ENCODE measurements around the gene TNFAIP3. TPM values are rescaled to one million over a fixed set of nuclear protein-coding genes. Genes with fewer than 3 reads are reported as not detected.

Gene TNFAIP3
- total RNA-seq, 2 donors from 2014 or later: 21.9 to 26.3 TPM

GRCh38 chr6:137906020-137906472 lies 39.0 kb downstream of the TNFAIP3 start:
- ATAC-seq (ENCODE audit: insufficient number of reproducible peaks, low FRiP score, low read depth) (no peak), DNase-seq (ENCODE audit: low spot score) (no peak)
- Histone ChIP-seq H3K27ac (no peak overlapping the region), H3K36me3 (no peaks in the 10 kb centered on the region), H3K9me3 (no peaks in the 10 kb centered on the region), H3K4me3 (no peak overlapping the region), H3K4me1 (ENCODE audit: control insufficient read depth in 1 of 2, low read depth in 2 of 2) (no peaks in the 10 kb centered on the region), H3K27me3 (replicated peaks; ENCODE audit: insufficient read depth) (no peaks in the 10 kb centered on the region)
- no peak for TF ChIP-seq CTCF (IDR thresholded peaks at IDR 0.05)

- Histone ChIP-seq H3K4me3 (no peak overlapping the region), H3K4me1 (ENCODE audit: control insufficient read depth in 1 of 2, low read depth in 2 of 2) (no peaks in the 10 kb centered on the region), H3K27ac (no peak overlapping the region), H3K27me3 (replicated peaks; ENCODE audit: insufficient read depth) (no peaks in the 10 kb centered on the region), H3K9me3 (no peaks in the 10 kb centered on the region), H3K36me3 (no peaks in the 10 kb centered on the region)
- ATAC-seq (ENCODE audit: insufficient number of reproducible peaks, low FRiP score, low read depth) (no peak), DNase-seq (ENCODE audit: low spot score) (no peak)
- no peak for TF ChIP-seq CTCF (IDR thresholded peaks at IDR 0.05)
These were observed 40.1 kb downstream of the TNFAIP3 start for GRCh38 chr6:137907170-137907569.

GRCh38 chr6:137909533-137909932 lies 42.5 kb downstream of the TNFAIP3 start:
- DNase-seq (ENCODE audit: low spot score) (no peak), ATAC-seq (ENCODE audit: insufficient number of reproducible peaks, low FRiP score, low read depth) (no peak)
- H3K4me1 ChIP-seq (ENCODE audit: control insufficient read depth in 1 of 2, low read depth in 2 of 2): no peaks in the 10 kb centered on the region
- H3K27me3 ChIP-seq (replicated peaks; ENCODE audit: insufficient read depth): no peaks in the 10 kb centered on the region
- H3K27ac ChIP-seq: no peak overlapping the region
- H3K36me3 ChIP-seq: no peaks in the 10 kb centered on the region
- H3K4me3 ChIP-seq: no peak overlapping the region
- H3K9me3 ChIP-seq: no peaks in the 10 kb centered on the region
- no peak for TF ChIP-seq CTCF (IDR thresholded peaks at IDR 0.05)

- Histone ChIP-seq H3K36me3 (no peaks in the 10 kb centered on the region), H3K4me3 (no peak overlapping the region), H3K27me3 (replicated peaks; ENCODE audit: insufficient read depth) (no peaks in the 10 kb centered on the region), H3K4me1 (ENCODE audit: control insufficient read depth in 1 of 2, low read depth in 2 of 2) (no peaks in the 10 kb centered on the region), H3K9me3 (no peaks in the 10 kb centered on the region), H3K27ac (no peak overlapping the region)
- ATAC-seq (ENCODE audit: insufficient number of reproducible peaks, low FRiP score, low read depth): no peak
- no peak for TF ChIP-seq CTCF (IDR thresholded peaks at IDR 0.05)
- DNase-seq (ENCODE audit: low spot score): no peak
These were observed 43.4 kb downstream of the TNFAIP3 start for GRCh38 chr6:137910424-137910834.

- no peak for ATAC-seq (ENCODE audit: insufficient number of reproducible peaks, low FRiP score, low read depth)
- Histone ChIP-seq H3K9me3 (no peaks in the 10 kb centered on the region), H3K27me3 (replicated peaks; ENCODE audit: insufficient read depth) (no peaks in the 10 kb centered on the region), H3K36me3 (no peaks in the 10 kb centered on the region), H3K4me1 (ENCODE audit: control insufficient read depth in 1 of 2, low read depth in 2 of 2) (no peaks in the 10 kb centered on the region), H3K4me3 (no peak overlapping the region), H3K27ac (no peak overlapping the region)
- no peak for TF ChIP-seq CTCF (IDR thresholded peaks at IDR 0.05)
- DNase-seq (ENCODE audit: low spot score): no peak
These were observed 43.9 kb downstream of the TNFAIP3 start for GRCh38 chr6:137910843-137911456.
